Measurements from ENCODE around the gene MAP2K4. TPM values are rescaled to one million over a fixed set of nuclear protein-coding genes. Genes with fewer than 3 reads are reported as not detected.

MAP2K4 gene
- total RNA-seq, 2 donors from 2014 or later, result 16.7 to 38.7 TPM

DNA sequence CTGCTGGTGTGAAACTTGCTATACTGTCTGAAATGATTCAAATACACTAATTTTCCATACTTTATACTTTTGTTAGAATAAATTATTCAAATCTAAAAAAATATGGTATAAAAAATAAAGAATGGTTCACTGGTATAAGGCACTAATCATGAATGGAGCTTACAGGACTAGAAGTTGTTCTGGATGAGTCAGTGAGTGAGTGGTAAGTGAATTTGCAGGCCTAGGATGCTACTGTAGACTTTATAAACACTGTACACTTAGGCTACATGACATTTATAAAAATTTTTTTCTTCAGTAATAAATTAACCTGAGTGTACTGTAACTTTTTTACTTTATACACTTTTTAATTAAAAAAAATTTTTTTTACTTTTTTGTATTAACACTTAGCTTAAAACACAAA, 95.5 kb downstream of the MAP2K4 start:
- Histone ChIP-seq H3K27ac (no peak overlapping the region), H3K9me3 (no peaks in the 10 kb centered on the region), H3K4me3 (no peak overlapping the region), H3K4me1 (ENCODE audit: control insufficient read depth in 1 of 2, low read depth in 2 of 2) (no peaks in the 10 kb centered on the region), H3K36me3 (peaks cover 21% of the 10 kb centered on the region), H3K27me3 (replicated peaks; ENCODE audit: insufficient read depth) (no peaks in the 10 kb centered on the region)
- ATAC-seq (ENCODE audit: insufficient number of reproducible peaks, low FRiP score, low read depth) (no peak), DNase-seq (ENCODE audit: low spot score) (no peak)
- TF ChIP-seq, protein P1, sequence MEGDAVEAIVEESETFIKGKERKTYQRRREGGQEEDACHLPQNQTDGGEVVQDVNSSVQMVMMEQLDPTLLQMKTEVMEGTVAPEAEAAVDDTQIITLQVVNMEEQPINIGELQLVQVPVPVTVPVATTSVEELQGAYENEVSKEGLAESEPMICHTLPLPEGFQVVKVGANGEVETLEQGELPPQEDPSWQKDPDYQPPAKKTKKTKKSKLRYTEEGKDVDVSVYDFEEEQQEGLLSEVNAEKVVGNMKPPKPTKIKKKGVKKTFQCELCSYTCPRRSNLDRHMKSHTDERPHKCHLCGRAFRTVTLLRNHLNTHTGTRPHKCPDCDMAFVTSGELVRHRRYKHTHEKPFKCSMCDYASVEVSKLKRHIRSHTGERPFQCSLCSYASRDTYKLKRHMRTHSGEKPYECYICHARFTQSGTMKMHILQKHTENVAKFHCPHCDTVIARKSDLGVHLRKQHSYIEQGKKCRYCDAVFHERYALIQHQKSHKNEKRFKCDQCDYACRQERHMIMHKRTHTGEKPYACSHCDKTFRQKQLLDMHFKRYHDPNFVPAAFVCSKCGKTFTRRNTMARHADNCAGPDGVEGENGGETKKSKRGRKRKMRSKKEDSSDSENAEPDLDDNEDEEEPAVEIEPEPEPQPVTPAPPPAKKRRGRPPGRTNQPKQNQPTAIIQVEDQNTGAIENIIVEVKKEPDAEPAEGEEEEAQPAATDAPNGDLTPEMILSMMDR (IDR thresholded peaks at IDR 0.05), result no peak

DNA sequence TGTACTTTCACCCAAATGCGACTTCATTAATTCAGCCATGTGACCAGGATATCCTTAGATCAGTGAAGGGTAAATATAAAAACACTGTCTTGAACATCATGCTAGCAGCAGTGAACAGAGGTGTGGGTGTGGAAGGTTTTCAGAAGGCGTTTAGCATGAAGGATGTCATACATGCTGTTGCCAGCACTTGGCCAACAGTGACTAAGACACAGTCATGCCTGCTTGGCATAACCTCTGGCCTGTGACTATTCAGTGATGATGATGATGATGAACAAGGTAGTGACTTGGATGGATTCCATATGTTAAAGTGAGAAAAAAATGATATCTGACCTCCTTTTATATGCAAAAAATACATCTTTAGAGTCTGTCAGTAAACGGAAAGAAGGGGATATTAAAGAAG, 97.9 kb downstream of the MAP2K4 start:
- no peak for DNase-seq (ENCODE audit: low spot score)
- Histone ChIP-seq H3K9me3 (no peaks in the 10 kb centered on the region), H3K36me3 (peaks cover 15% of the 10 kb centered on the region), H3K4me1 (ENCODE audit: control insufficient read depth in 1 of 2, low read depth in 2 of 2) (peaks cover 4 to 13% of the 10 kb centered on the region in 2 donors), H3K27me3 (replicated peaks; ENCODE audit: insufficient read depth) (no peaks in the 10 kb centered on the region), H3K4me3 (no peak overlapping the region), H3K27ac (no peak overlapping the region)
- no peak for ATAC-seq (ENCODE audit: insufficient number of reproducible peaks, low FRiP score, low read depth)
- TF ChIP-seq, protein P1 (IDR thresholded peaks at IDR 0.05), result no peak

DNA sequence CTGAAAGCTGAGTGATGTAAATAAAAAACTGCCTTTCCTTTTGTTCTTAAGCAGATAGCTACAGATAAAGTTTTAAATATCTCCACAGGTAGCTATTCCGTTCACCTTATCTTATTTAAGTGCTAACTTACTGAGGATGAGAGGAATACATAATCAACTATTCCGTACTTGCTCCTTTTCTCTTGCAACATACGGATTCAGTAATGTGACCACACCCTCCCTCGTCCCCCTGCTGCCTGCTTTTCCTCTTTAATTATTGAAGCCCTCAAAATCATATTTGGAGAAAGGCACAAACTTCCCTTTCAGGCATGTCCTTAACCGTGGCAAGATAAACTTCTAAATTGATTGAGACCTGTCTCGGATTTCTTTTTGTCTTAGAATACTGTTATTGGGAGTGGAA, 101.4 kb downstream of the MAP2K4 start:
- peaks cover 12% of the 10 kb centered on the region for H3K36me3 ChIP-seq
- no peaks in the 10 kb centered on the region for H3K27me3 ChIP-seq (replicated peaks; ENCODE audit: insufficient read depth)
- H3K4me3 ChIP-seq, result peak overlapping the region; percentile 20
- DNase-seq (ENCODE audit: low spot score) (no peak), ATAC-seq (ENCODE audit: insufficient number of reproducible peaks, low FRiP score, low read depth) (no peak)
- peaks cover 4 to 13% of the 10 kb centered on the region in 2 donors for H3K4me1 ChIP-seq (ENCODE audit: control insufficient read depth in 1 of 2, low read depth in 2 of 2)
- TF ChIP-seq, protein P1 (IDR thresholded peaks at IDR 0.05), result no peak
- H3K9me3 ChIP-seq, result no peaks in the 10 kb centered on the region
- H3K27ac ChIP-seq, result no peak overlapping the region

DNA sequence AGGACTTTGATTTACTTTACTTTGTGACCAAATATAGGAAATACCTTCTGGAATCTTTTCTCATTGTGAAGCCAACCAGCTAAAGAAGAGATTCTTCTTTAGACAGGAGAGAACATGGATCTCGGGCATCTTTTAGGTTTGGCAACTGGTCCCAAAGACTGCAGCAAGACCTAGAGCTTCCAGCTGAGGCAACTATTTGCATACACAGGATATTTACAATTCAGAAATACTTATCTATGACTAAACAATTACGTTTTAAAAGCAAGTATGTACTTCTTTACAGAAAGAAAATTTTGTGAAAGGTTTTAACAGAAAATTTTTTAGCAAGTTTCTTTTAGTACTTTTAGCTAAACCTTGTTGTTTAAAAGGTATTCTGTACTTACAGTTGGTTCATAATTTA, 106.5 kb downstream of the MAP2K4 start:
- peaks cover 22% of the 10 kb centered on the region for H3K36me3 ChIP-seq
- H3K4me1 ChIP-seq (ENCODE audit: control insufficient read depth in 1 of 2, low read depth in 2 of 2), result peaks cover under 1 to 5% of the 10 kb centered on the region in 2 donors
- TF ChIP-seq, protein P1 (IDR thresholded peaks at IDR 0.05), result no peak
- DNase-seq (ENCODE audit: low spot score) (no peak), ATAC-seq (ENCODE audit: insufficient number of reproducible peaks, low FRiP score, low read depth) (no peak)
- H3K9me3 ChIP-seq, result no peaks in the 10 kb centered on the region
- H3K4me3 ChIP-seq, result no peak overlapping the region
- H3K27ac ChIP-seq, result no peak overlapping the region
- no peaks in the 10 kb centered on the region for H3K27me3 ChIP-seq (replicated peaks; ENCODE audit: insufficient read depth)

DNA sequence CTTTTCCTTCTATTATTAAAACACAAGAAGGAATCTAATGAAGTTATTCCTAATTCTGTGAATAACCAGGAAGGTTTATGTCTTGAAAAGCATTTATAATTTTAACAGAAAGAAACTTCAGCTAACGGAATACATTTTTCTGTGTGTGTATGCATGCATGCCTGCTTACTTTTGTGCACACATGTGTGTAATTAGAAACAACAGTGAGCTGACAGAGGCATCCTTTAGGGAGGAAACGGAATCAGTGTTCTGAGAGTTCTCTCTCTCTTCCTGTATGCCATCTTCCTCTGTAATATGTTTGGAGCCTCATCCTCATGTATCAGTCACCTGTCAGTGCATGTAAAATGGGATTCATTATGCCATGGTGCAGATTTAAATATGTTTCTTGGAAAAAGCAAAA, 107.0 kb downstream of the MAP2K4 start:
- no peaks in the 10 kb centered on the region for H3K9me3 ChIP-seq
- DNase-seq (ENCODE audit: low spot score), result no peak
- peaks cover 22% of the 10 kb centered on the region for H3K36me3 ChIP-seq

More for the DNA sequence above, 107.0 kb downstream of the MAP2K4 start:
- Histone ChIP-seq H3K4me3 (no peak overlapping the region), H3K27ac (no peak overlapping the region), H3K4me1 (ENCODE audit: control insufficient read depth in 1 of 2, low read depth in 2 of 2) (peaks cover 0 to under 1% of the 10 kb centered on the region in 2 donors), H3K27me3 (replicated peaks; ENCODE audit: insufficient read depth) (no peaks in the 10 kb centered on the region)
- TF ChIP-seq, protein P1 (IDR thresholded peaks at IDR 0.05), result no peak
- no peak for ATAC-seq (ENCODE audit: insufficient number of reproducible peaks, low FRiP score, low read depth)
